ENCODE data around the gene ALDH1L1. TPM values are rescaled to one million over a fixed set of nuclear protein-coding genes. Genes with fewer than 3 reads are reported as not detected.

ALDH1L1 gene
- total RNA-seq, 2 experiments from 2014 or later, result not detected

- H3K9me3 ChIP-seq (ENCODE audit: control insufficient read depth in 1 of 2, insufficient read depth in 1 of 2, low read length in 2 of 2), result peaks cover 0 to 25% of the 10 kb centered on the region in 2 experiments
- DNase-seq (no peak), ATAC-seq (ENCODE audit: poor library complexity) (no peak)
- no peaks in the 10 kb centered on the region for H3K36me3 ChIP-seq (ENCODE audit: insufficient read depth, low read length)
- Mint-ChIP-seq H3K36me3 (ENCODE audit: low read depth) (no peaks in the 10 kb centered on the region), H3K4me3 (no peak overlapping the region), H3K27ac (no peak overlapping the region), H3K27me3 (peaks cover 80% of the 10 kb centered on the region), H3K4me1 (ENCODE audit: low read depth) (peaks cover 6% of the 10 kb centered on the region), H3K9me3 (no peaks in the 10 kb centered on the region)
- peaks cover 37 to 69% of the 10 kb centered on the region in 2 experiments for H3K27me3 ChIP-seq (ENCODE audit: control insufficient read depth in 1 of 2, insufficient read depth in 2 of 2, low read length in 2 of 2)
- intact Hi-C loops (cut with DNase I, micrococcal nuclease), result no loop called here
- ChIA-PET POLR2A (no interaction called here), CTCF (no interaction called here)
- H3K4me1 ChIP-seq (ENCODE audit: insufficient read depth, low read length), result peaks cover 8% of the 10 kb centered on the region
- no peak for TF ChIP-seq CTCF (IDR thresholded peaks at IDR 0.05)
- H3K27ac ChIP-seq (ENCODE audit: low read depth in 1 of 2, low read length in 2 of 2), result no peak overlapping the region
- no peak overlapping the region for H3K4me3 ChIP-seq (ENCODE audit: low read length)
Observed at GRCh38 chr3:126211569-126211968, 31.2 kb upstream of the ALDH1L1 start.

- DNase-seq, result no peak
- Mint-ChIP-seq H3K9me3 (no peaks in the 10 kb centered on the region), H3K27ac (no peak overlapping the region), H3K27me3 (peaks cover 70% of the 10 kb centered on the region), H3K4me3 (no peak overlapping the region), H3K36me3 (ENCODE audit: low read depth) (no peaks in the 10 kb centered on the region), H3K4me1 (ENCODE audit: low read depth) (peaks cover 6% of the 10 kb centered on the region)
- H3K27me3 ChIP-seq (ENCODE audit: control insufficient read depth in 1 of 2, insufficient read depth in 2 of 2, low read length in 2 of 2), result peaks cover 34 to 61% of the 10 kb centered on the region in 2 experiments
- ChIA-PET POLR2A (no interaction called here), CTCF (no interaction called here)
- no peak overlapping the region for H3K27ac ChIP-seq (ENCODE audit: low read depth in 1 of 2, low read length in 2 of 2)
- peaks cover 0 to 25% of the 10 kb centered on the region in 2 experiments for H3K9me3 ChIP-seq (ENCODE audit: control insufficient read depth in 1 of 2, insufficient read depth in 1 of 2, low read length in 2 of 2)
- H3K4me3 ChIP-seq (ENCODE audit: low read length), result no peak overlapping the region
- no peak for ATAC-seq (ENCODE audit: poor library complexity)
- intact Hi-C loops (cut with DNase I, micrococcal nuclease), result no loop called here
- H3K36me3 ChIP-seq (ENCODE audit: insufficient read depth, low read length), result no peaks in the 10 kb centered on the region
- H3K4me1 ChIP-seq (ENCODE audit: insufficient read depth, low read length), result peaks cover 8% of the 10 kb centered on the region
- TF ChIP-seq CTCF (IDR thresholded peaks at IDR 0.05), result no peak
Observed at GRCh38 chr3:126210606-126211005, 30.2 kb upstream of the ALDH1L1 start.

- no peak for TF ChIP-seq CTCF (IDR thresholded peaks at IDR 0.05)
Observed at GRCh38 chr3:126209741-126210140, 29.4 kb upstream of the ALDH1L1 start.

More at GRCh38 chr3:126209741-126210140, 29.4 kb upstream of the ALDH1L1 start:
- Histone ChIP-seq H3K27ac (ENCODE audit: low read depth in 1 of 2, low read length in 2 of 2) (no peak overlapping the region), H3K4me3 (ENCODE audit: low read length) (no peak overlapping the region), H3K36me3 (ENCODE audit: insufficient read depth, low read length) (no peaks in the 10 kb centered on the region), H3K4me1 (ENCODE audit: insufficient read depth, low read length) (peaks cover 8% of the 10 kb centered on the region), H3K9me3 (ENCODE audit: control insufficient read depth in 1 of 2, insufficient read depth in 1 of 2, low read length in 2 of 2) (peaks cover 0 to 25% of the 10 kb centered on the region in 2 experiments), H3K27me3 (ENCODE audit: control insufficient read depth in 1 of 2, insufficient read depth in 2 of 2, low read length in 2 of 2) (peaks cover 31 to 52% of the 10 kb centered on the region in 2 experiments)
- intact Hi-C loops (cut with DNase I, micrococcal nuclease), result no loop called here
- Mint-ChIP-seq H3K36me3 (ENCODE audit: low read depth) (no peaks in the 10 kb centered on the region), H3K27ac (no peak overlapping the region), H3K4me1 (ENCODE audit: low read depth) (peaks cover 6% of the 10 kb centered on the region), H3K27me3 (peaks cover 67% of the 10 kb centered on the region), H3K9me3 (no peaks in the 10 kb centered on the region), H3K4me3 (no peak overlapping the region)
- ChIA-PET POLR2A (no interaction called here), CTCF (no interaction called here)
- ATAC-seq (ENCODE audit: poor library complexity) (no peak), DNase-seq (no peak)

Data from CD4-positive, alpha-beta T cell (primary cell).